T-helper 17 cell (primary cell): ENCODE measurements around the gene ATXN1L. TPM values are rescaled to one million over a fixed set of nuclear protein-coding genes. Genes with fewer than 3 reads are reported as not detected.
"Not testable (repeated sequence)": the region's sequence is repeated elsewhere in the genome, so short reads cannot be mapped to it uniquely, and the experiment has no call there.

ENCODE experiments used
- ATAC-seq: fragments of 150-1000 bp; cut with Tn5 transposase; 2 replicates; pipeline ENCODE4 v1.10.0; 2021; ENCODE audit warnings: mild to moderate bottlenecking, moderate library complexity
- DNase-seq, 3 donors: peaks; one replicate each; pipeline versions ENCODE4 v3.0.0 to v3.0.0-alpha.2; 2020 to 2021
- H3K9me3 ChIP-seq: one replicate; pipeline ENCODE4 v1.7.0; 2013; ENCODE audit warnings: low read length, mild to moderate bottlenecking; ENCODE audit not compliant: control insufficient read depth, poor library complexity, severe bottlenecking
- H3K27ac Mint-ChIP-seq: one replicate; pipeline ENCODE4 v1.8.0; 2022; ENCODE audit warnings: mild to moderate bottlenecking, moderate library complexity, mixed read lengths
- H3K27me3 Mint-ChIP-seq: one replicate; pipeline ENCODE4 v1.8.0; 2022; ENCODE audit warnings: mixed read lengths
- H3K36me3 Mint-ChIP-seq: one replicate; pipeline ENCODE4 v1.8.0; 2022; ENCODE audit warnings: low read depth, mixed read lengths
- H3K4me1 Mint-ChIP-seq: one replicate; pipeline ENCODE4 v1.8.0; 2022; ENCODE audit warnings: mild to moderate bottlenecking, mixed read lengths
- H3K4me3 Mint-ChIP-seq: one replicate; pipeline ENCODE4 v1.8.0; 2022; ENCODE audit warnings: mild to moderate bottlenecking, moderate library complexity, mixed read lengths
- total RNA-seq, 4 donors: library from RNA in 2 of 4; stranded (reverse) in 2 of 4; gene quantifications; one replicate each; pipeline ENCODE4 v1.2.3 and lab custom pipeline; 2022 to 2026

Gene ATXN1L
- total RNA-seq, 2 donors from 2014 or later = 39.9 to 46.3 TPM

DNA sequence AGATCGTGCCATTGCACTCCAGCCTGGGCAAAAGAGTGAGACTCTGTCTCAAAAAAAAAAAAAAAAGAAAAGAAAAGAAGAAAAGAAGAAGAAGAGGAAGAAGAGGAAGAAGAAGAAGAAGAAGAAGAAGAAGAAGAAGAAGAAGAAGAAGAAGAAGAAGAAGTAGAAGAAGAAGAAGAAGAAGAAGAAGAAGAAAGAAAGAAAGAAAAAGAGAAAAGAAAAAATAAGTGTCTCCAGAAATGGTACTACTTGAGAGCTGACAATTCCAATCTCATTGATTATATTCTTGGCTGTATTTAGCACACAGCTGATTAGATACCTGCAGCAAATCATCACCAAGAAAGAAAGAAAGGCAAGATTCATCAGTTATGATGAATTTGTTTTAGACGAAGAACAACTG lies 13.7 kb upstream of the ATXN1L start:
- H3K27ac Mint-ChIP-seq, ATAC-seq, H3K4me3 Mint-ChIP-seq, H3K27me3 Mint-ChIP-seq, H3K9me3 ChIP-seq, H3K36me3 Mint-ChIP-seq, H3K4me1 Mint-ChIP-seq, DNase-seq: not testable (repeated sequence)

DNA sequence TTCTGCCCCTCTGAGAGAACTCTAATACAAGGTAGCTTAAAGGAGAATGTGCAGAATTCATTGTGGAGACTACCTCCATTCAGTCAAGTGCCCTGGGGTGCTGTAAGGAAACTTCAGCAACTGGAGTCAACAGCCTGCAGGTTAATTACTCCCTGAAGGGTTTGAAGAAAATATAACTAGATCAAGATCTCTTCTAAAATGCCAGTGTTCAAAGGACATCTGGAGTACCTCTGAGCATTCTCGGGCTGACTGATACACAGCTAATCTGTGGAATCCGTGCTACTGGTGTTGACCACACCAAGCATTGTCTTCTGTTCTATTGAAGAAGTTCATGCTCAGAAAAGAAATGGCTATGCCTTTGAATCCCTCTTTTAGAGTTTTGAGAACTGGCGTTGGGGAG lies 11.5 kb upstream of the ATXN1L start:
- ATAC-seq = no peak
- Mint-ChIP-seq H3K4me1 (peaks cover 3% of the 10 kb centered on the region), H3K27ac (no peak overlapping the region), H3K27me3 (no peaks in the 10 kb centered on the region), H3K36me3 (no peaks in the 10 kb centered on the region), H3K4me3 (no peak overlapping the region)
- H3K9me3 ChIP-seq = no peaks in the 10 kb centered on the region
- DNase-seq = no peak

DNA sequence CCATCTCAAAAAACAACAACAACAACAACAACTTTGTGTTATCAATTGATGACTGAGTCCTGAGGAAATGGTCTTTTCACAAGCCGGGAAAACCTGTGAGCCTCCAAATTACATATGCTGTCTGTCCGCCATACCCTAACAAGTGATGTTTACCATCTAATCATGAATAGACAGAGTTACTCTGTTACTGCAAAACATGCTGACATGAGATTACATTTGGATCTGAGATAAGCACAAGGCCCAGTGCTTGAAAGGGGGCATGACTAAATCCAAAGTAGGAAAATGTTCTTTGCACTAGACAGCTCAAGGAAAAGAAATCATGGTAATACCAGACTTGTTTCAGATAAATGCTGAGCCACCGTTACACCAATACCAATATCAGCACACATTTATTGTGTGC lies 8.6 kb upstream of the ATXN1L start:
- Mint-ChIP-seq H3K27me3 (no peaks in the 10 kb centered on the region), H3K36me3 (no peaks in the 10 kb centered on the region), H3K4me3 (no peak overlapping the region), H3K4me1 (peaks cover 3% of the 10 kb centered on the region), H3K27ac (no peak overlapping the region)
- no peaks in the 10 kb centered on the region for H3K9me3 ChIP-seq
- ATAC-seq = no peak
- no peak for DNase-seq

DNA sequence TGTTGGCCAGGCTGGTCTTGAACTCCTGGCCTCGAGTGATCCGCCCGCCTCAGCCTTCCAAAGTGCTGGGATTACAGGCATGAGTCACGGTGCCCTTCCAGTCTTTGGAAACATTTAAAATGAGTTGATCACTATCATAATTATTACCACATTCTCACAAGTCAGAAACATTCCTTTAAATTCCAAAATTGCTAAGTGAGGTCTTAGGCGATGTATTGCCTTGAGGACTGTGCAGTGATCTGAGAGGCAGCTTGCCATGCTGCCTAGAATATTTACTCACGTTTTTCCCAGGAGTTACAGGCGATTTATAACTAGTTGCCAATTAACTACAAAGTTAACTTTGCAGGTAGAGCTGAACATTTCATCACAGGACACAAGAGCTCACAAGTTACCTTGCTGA lies 5.7 kb upstream of the ATXN1L start:
- no peaks in the 10 kb centered on the region for H3K27me3 Mint-ChIP-seq
- no peak for ATAC-seq
- no peaks in the 10 kb centered on the region for H3K9me3 ChIP-seq

DNA sequence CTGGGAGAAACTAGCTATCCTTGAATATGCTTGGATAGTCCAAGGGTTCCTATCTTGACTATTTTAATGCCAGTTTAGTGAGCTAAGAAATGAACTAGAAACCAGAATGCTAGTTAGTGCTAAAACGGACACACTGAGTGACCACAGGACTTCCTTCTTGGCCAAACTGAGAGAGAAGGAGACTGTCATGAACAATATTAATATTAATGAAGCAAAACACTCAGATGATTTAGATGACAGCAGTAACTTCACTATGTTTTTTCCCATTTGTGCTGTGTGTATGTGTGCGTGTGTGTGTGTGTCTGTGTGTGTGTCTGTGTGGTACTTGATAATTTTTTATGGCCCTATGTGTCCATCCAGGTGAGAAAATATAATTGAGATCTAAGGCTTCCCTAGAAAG lies 2.2 kb upstream of the ATXN1L start:
- H3K4me1 Mint-ChIP-seq = peaks cover 29% of the 10 kb centered on the region

More for the DNA sequence above, 5.7 kb upstream of the ATXN1L start:
- Mint-ChIP-seq H3K4me3 (no peak overlapping the region), H3K36me3 (no peaks in the 10 kb centered on the region), H3K27ac (no peak overlapping the region), H3K4me1 (peaks cover 7% of the 10 kb centered on the region)
- no peak for DNase-seq

DNA sequence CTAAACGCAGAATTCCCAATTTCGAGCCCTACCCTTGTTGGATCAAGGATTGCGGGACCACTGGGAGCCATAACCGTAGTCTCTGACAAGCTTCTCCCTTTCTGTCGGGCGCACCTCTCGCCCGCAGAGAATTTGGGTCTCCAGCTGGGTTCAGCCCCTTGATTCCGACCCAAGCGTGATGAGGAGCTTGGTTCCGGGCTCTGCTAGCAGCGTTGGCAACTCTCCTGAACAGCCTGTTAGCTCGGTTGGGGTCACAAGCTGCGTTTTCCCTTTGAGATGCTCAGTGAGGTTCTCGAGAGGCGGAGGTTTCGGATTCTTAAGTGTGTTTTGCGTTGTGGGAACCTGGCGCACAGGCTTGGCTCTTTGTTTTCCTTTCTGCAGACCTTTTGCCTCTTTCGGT lies 655 bp downstream of the ATXN1L start:
- DNase-seq (no peak), ATAC-seq (no peak)
- H3K27me3 Mint-ChIP-seq = no peaks in the 10 kb centered on the region
- peak overlapping the region; percentile 96 for H3K27ac Mint-ChIP-seq
- H3K4me3 Mint-ChIP-seq = peak overlapping the region; percentile 93
- H3K36me3 Mint-ChIP-seq = peaks cover 10% of the 10 kb centered on the region
- H3K9me3 ChIP-seq = no peaks in the 10 kb centered on the region
- H3K4me1 Mint-ChIP-seq = peaks cover 39% of the 10 kb centered on the region

More for the DNA sequence above, 2.2 kb upstream of the ATXN1L start:
- H3K36me3 Mint-ChIP-seq = peaks cover 6% of the 10 kb centered on the region
- H3K9me3 ChIP-seq = no peaks in the 10 kb centered on the region
- ATAC-seq (no peak), DNase-seq (no peak)
- H3K27ac Mint-ChIP-seq = no peak overlapping the region
- no peak overlapping the region for H3K4me3 Mint-ChIP-seq
- H3K27me3 Mint-ChIP-seq = no peaks in the 10 kb centered on the region

DNA sequence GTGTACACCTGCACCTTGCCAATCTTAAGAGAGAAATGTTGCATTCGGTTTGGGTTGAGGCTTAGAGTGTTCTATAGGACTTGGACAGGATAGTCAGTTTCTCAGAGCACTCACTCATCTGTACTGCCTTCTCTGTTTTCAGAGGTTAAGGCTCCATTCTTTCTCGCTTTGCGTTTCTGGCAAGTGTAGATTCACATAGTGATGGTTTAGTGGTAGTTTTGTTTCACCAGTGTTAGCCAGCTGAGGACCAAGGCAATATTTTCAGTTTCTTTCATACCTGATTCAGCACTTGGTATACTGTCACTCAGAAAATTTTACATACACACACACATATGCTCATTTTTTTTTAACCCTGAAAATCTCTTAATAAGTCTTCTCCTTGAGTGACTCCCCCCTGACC lies 1.3 kb downstream of the ATXN1L start:
- no peaks in the 10 kb centered on the region for H3K9me3 ChIP-seq
- Mint-ChIP-seq H3K4me1 (peaks cover 40% of the 10 kb centered on the region), H3K4me3 (peak overlapping the region; percentile 93), H3K27me3 (no peaks in the 10 kb centered on the region), H3K27ac (peak overlapping the region; percentile 96), H3K36me3 (peaks cover 10% of the 10 kb centered on the region)
- no peak for DNase-seq
- ATAC-seq = no peak

DNA sequence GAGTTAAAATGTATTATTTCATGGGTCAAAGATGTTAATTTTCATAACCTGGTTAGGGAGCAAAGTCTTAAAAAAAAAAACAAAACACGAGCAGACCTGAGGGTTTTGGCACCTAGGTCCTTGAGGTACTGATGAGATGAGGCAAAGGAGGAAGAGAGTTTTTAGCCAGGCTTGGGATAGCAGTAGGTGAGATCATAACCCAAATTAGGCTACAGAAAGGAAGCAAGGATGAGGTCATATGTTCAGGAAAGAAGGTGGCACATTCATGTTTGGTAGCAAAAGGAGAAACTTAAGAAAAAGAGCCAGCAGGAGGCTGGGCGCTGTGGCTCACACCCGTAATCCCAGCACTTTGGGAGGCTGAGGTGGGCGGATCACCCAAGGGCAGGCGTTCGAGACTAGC lies 2.8 kb downstream of the ATXN1L start:
- H3K36me3 Mint-ChIP-seq = peaks cover 10% of the 10 kb centered on the region
- no peak overlapping the region for H3K4me3 Mint-ChIP-seq

DNA sequence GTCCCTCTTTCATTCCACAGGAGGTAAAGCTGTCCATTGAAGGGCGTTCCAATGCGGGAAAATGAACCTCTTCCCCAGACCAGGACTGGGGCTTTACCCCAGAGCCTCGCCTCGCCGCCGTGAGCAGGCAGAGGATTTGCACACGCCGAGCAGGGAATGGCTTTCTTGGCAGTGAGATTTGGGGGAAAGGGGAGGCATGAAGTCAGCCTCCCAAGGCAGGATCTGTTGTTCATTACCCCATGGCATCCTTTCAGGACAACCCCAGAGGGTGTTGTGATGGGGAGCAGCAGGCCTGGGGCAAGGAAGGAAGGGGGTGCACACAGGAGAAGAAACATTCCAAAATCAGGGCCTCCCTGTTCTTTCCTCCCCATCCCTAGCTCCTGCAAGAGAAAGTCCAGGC lies 6.0 kb downstream of the ATXN1L start:
- no peaks in the 10 kb centered on the region for H3K9me3 ChIP-seq
- ATAC-seq (no peak), DNase-seq (no peak)
- Mint-ChIP-seq H3K27ac (peak overlapping the region; percentile 73), H3K4me1 (peaks cover 57% of the 10 kb centered on the region), H3K27me3 (no peaks in the 10 kb centered on the region), H3K4me3 (no peak overlapping the region), H3K36me3 (peaks cover 10% of the 10 kb centered on the region)

More for the DNA sequence above, 2.8 kb downstream of the ATXN1L start:
- H3K4me1 Mint-ChIP-seq = peaks cover 43% of the 10 kb centered on the region
- H3K27me3 Mint-ChIP-seq = no peaks in the 10 kb centered on the region
- H3K9me3 ChIP-seq = no peaks in the 10 kb centered on the region
- no peak for ATAC-seq
- DNase-seq = no peak
- H3K27ac Mint-ChIP-seq = peak overlapping the region; percentile 49

DNA sequence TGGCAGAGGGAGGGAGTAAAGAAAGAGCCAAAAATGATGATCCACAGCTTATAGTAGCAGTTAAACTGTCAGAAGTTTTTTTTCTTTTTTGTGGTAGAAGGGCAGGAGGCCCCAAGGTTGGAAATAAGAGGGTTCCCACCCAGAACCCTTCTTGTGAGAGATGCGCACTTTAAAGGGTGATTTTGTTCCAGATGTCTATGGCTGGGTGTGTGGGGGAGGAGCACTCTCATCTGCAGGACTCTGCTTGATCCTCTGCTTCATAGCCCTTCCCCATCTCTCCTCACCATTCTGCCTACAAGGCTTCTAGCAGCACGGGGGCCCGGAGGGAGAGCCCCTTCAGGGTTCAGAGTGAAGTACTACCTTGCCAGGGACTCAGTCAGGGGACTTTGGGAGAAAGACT lies 6.4 kb downstream of the ATXN1L start:
- ATAC-seq (no peak), DNase-seq (no peak)
- no peaks in the 10 kb centered on the region for H3K9me3 ChIP-seq
- Mint-ChIP-seq H3K27ac (peak overlapping the region; percentile 73), H3K4me3 (no peak overlapping the region), H3K27me3 (no peaks in the 10 kb centered on the region), H3K36me3 (peaks cover 10% of the 10 kb centered on the region), H3K4me1 (peaks cover 53% of the 10 kb centered on the region)

DNA sequence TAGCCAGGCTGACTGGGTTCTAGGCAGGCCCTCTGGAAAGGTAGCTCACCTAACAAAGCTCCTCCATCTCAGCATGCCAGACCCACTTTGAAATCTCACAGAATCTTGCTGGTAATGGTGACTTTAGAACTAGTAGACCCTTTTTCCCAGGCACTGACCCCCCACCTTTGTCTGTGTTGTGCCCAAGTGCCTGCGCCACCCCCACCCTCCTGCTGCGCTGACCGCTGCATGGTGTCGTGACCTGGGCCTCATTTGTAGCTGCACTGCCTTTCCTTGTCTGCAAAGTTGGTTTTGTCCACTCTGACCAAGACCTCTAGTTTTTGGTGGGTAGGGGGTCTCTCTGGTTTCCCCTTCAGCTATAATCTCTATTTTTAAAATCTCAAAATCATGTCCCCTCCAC lies 6.8 kb downstream of the ATXN1L start:
- H3K27ac Mint-ChIP-seq = peak overlapping the region; percentile 73
- ATAC-seq = no peak

DNA sequence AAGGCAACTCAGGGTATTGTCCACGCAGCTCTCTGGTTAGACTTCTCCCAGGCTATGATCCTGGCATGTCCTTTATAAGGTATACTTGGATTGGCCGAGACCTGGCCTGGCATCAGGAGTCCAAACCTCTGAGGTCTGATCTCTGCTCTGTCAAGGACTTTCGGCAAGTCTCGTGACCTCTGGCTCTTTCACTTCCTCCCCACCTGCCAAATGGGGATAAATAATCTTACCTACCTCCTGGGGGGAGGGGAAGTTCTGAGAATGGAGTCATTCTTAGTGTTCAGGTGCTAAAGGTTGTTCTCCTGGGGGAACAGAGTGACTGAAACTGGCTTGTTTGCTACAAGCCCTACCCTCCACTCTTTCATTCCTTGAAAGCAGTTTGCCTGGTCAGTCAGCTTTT lies 7.6 kb downstream of the ATXN1L start:
- Mint-ChIP-seq H3K27me3 (no peaks in the 10 kb centered on the region), H3K4me1 (peaks cover 47% of the 10 kb centered on the region), H3K27ac (peak overlapping the region; percentile 73), H3K4me3 (no peak overlapping the region), H3K36me3 (peaks cover 6% of the 10 kb centered on the region)
- DNase-seq (no peak), ATAC-seq (peak; percentile 4)
- no peaks in the 10 kb centered on the region for H3K9me3 ChIP-seq

More for the DNA sequence above, 6.8 kb downstream of the ATXN1L start:
- Mint-ChIP-seq H3K4me3 (no peak overlapping the region), H3K36me3 (peaks cover 10% of the 10 kb centered on the region), H3K27me3 (no peaks in the 10 kb centered on the region), H3K4me1 (peaks cover 54% of the 10 kb centered on the region)
- no peak for DNase-seq
- H3K9me3 ChIP-seq = no peaks in the 10 kb centered on the region

DNA sequence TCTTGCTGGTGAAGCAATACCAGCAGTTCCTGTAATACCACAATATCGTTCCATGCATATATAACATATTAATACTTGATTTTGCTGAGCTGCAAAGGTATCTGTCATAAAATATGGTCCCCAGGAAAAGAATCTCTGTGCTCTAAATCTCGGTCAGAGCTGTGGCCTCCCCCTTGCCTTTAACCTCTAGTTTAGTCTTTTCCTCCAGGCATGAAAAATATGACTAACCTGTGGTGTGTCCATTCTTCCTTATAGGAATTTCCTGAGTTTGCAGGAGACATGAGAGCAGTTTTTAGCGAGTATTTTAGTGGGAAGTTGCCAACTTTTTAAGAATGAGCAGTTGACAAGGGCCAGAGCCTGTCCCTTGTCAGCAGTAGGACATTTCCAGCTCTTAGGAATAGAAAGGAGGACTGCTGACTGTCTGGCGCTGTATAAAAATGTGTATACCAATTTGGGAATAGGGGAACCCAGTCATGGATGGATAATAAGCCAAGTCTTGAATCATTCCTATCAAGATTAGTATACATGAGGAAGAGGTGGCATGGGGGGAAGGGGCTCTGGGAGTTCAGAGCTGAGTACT lies 8.7 kb downstream of the ATXN1L start:
- Mint-ChIP-seq H3K36me3 (peaks cover 1% of the 10 kb centered on the region), H3K27ac (peak overlapping the region; percentile 73), H3K4me3 (no peak overlapping the region), H3K27me3 (no peaks in the 10 kb centered on the region), H3K4me1 (peaks cover 45% of the 10 kb centered on the region)
- H3K9me3 ChIP-seq = no peaks in the 10 kb centered on the region
- DNase-seq = no peak
- no peak for ATAC-seq

DNA sequence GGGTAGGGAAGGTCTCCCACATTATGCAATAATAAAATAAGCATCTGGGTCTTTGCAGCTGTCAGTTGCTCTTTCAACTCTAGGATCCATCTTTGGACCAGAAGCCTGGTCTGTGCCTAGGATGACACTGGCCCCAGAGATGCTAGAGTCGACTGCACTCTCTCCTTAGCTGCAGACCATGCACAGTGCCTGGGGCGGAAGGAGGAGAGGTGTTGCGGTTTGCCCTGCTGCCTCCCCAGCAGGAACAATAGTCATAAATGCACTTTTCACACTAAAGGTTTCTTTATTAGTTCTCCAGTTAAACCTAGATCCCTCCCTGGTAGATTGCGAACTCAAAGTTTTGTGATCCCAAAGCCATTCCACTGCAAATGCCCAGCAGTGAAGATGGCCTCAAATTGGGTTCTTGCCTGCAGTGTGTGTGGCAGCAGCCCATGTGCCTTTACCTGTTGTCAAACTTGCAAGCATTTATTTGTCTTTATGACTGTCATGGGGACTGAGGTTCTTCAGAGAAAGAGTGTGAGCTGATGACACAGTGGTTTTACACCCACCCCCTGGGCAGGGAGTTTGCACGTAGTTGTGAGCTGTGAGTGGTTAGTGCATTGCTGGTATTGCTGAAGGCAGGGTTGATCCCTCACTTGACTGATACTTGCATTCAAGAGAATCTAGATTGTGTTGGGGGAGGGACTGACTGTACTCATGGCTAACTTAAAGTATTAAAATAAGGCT lies 10.3 kb downstream of the ATXN1L start:
- DNase-seq = no peak
- peak; percentile 62 for ATAC-seq
- Mint-ChIP-seq H3K27me3 (no peaks in the 10 kb centered on the region), H3K4me1 (peaks cover 43% of the 10 kb centered on the region), H3K36me3 (no peaks in the 10 kb centered on the region), H3K4me3 (peak overlapping the region; percentile 25), H3K27ac (peak overlapping the region; percentile 49)
- no peaks in the 10 kb centered on the region for H3K9me3 ChIP-seq
